Ramos (cell line): ENCODE data around the gene ABCC12.
"Not testable (repeated sequence)": the region's sequence is repeated elsewhere in the genome, so short reads cannot be mapped to it uniquely, and the experiment has no call there.

ENCODE experiments used
- in situ Hi-C: fragments of 300-500 bp; cut with MboI; formaldehyde crosslinking; loops from one replicate; pipeline ENCODE4 v1.14.3; 2022; ENCODE audit warnings: low sequenced_read_pairs; ENCODE audit not compliant: unreplicated experiment

ABCC12 gene

DNA sequence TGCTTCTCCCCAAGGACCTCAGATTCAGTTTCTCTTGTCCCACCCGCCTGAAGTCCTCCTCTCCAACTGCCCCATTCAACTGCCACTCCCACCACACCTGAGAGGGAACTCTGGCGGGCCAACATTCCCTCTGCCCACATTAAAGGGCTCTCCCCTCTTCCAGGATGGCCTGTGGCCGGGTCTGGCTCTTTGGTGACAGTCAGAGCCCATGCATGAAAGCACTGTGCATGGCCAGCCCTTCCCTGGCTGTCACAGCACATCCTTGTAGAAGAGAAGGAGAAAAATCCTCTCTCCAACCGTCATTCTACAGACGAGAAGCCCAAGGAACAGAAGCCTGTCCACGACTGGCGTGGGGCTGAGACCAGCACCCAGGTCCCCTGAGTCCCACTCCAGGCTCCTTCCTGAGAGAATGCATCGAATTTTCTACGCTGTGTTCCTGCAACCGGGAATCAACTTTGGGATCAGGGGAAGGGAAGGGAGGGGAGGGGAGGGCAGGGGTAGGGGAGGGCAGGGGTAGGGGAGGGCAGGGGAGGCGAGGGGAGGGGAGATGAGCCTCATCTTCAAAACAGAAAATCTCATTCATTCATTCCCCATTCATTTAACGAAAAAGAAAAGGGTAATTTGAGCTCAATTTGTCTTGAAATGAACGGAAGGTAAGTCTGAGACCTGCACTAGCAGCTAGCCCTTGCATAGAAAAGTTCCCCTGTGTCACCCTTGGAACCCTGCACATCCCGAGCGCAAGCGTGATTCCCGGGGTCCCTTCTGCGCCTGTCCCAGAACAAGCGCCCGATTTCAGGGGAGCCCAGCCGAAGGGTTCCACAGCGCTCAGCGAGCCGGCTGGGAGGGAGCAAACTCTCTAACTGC, at the start of gene ABCC12:
TSS of gene ABCC12 (minus strand) at position 68 of the 864 bp plus-strand sequence. CDS start 9,569 bp downstream, outside the sequence.
- in situ Hi-C loops: loop anchor here (10.0 to 25.0 kb wide), 2 partner anchors 1021 to 1494 kb away; no protein-coding TSS in a partner anchor

DNA sequence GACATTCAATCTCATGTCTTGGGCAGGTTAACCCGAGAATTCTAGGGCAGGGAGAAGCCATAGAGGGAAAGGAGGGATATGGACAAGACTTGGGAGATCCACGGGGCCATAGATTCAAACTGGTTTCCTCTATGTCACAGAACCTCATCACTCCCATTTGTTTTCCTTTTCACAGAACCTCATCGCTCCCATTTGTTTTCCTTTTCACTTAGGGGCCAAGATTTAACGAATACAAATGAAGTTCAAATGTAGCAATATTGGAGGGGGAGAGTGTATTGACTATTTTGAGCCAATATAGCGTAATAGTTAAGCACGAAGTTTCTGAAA, 49.0 kb upstream of the ABCC12 start:
- in situ Hi-C loops: no loop called here

DNA sequence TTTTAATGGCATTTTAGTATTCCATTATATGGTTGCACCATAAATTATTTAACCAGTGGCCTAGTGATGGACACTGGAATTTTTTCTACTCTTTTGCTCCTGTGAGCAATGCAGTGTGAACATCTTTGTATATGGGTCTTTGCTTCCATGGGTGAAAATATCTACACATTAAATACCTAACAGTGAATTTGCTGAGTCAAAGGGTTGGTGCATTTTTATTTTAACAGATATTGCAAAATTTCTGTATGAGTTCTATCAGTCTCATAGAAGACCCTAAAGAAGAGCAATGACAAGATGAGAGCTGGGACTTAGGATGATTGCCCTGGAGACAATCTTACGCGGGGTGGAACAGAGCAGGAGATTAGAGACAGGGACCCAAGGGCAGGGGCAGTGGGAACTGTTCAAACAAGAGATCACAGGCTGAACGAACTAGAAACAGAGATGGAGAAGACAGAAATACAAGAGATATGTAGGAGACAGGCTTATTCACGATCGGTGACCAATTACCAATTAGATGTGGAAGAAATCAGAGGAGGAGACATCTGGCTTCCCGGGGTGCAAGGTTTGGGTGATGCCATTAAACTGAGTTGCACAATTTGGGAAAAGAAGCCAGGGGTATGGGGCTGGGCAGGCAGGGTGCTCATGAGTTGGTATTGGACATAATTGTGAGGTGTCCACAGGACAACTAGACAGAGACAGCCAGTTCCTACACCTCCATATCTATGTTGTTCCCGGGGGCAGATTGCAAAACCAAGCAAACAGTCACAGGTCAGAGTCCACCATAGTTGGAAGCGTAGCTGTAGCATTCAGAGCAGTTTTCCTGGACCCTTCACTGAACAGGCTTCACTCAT, 48.4 kb upstream of the ABCC12 start:
- in situ Hi-C loops: no loop called here

DNA sequence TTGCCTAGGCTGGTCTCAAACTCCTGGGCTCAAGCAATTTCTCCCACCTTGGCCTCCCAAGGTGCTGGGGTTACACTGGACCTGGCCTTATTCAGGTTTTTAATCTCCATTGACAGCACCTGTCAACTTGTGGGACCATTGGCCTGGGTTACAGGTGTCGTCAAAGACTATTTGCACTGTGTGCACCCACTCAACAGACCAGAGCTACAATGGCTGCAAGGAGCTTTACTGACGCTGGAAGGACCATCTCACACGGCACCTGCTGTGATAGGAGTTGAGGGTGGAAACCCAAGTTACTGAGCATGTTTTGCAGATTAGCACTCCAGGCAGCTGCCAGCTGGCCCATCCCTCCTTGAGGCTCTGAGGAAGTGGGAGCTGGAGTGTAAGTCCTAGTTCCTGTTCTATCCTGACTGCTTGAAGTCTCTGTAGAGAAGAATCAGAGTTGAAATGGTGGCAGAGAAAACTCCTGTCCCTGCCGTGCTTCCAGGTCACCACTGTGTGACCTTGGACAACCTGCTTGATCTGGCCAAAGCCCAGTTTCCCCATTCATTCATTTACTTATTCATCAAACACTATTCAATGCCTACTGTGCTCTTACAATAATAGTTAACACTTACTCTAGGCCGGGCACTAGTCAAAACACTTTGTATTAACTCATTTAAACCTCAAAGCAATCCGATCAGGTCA, 45.9 kb upstream of the ABCC12 start:
- in situ Hi-C loops: no loop called here

DNA sequence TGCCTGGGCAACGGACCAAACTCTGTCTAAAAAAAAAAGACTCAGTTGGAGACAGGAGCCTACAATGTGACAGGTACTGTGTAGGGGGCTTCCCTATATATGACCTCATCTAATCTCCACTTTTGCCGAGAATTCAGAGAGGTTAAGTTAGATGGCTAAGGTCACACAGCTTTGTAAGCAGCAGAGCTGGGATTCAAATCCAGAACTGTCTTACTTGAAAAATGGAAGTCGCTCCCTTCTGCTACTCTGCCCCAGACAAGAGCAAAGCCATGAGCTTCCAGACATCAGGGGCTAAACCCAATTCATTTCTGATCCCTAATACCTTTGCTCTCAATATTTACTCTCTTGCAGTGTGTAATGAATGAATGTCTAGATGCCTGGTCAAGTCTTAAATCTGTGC, 41.5 kb upstream of the ABCC12 start:
- in situ Hi-C loops: no loop called here

DNA sequence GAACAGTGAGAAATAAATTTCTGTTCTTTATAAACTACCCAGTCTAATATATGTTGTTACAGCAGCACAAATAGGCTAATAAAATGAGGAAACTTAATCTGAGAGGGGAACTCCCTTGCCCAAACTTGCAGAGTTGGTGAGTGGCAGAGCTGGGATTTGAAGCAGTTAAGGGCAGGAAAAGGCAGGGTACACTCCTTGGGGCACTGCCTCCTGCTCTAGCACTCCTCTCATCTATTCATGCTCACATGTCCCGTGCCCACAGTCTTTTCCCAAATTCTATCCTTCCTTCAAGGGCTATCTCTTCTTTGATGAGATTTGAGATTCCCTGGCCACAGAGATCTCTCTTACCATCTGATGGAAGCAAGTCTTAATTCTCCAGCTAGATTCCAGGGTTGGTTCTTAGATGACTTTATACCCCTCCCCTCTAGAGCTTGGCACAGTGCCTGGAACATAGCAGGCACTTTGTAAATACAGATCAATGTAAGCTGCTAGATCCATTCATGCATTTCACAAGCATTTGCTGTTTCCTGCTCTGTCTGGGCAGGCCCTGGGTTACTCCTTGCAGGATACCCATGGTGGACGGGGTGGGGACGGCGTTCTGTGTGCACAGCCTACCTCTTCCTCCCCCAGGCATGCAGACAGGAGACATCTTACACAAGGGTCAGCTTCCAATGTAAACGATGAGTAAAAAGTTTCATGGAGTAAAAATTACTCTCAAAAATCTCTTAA, 39.2 kb upstream of the ABCC12 start:
- in situ Hi-C loops: no loop called here

DNA sequence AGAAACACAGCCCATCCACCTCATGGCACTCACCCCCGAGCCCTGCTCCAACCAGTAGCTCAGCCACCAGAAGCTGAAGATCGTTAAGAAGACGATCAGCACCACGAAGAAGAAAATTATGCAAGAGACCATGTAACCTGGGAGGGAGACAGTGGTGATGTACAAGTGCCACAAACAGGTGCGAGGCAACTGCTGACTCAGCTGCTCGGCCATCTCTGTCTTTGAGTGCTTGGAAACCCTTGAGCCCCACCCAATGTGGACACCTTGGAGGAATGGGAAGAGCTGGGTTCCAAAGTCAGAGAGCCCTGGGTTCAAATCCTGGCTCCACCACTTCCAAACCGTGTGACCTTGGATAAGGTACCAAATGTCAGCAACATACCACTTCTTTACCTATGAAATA, 38.1 kb upstream of the ABCC12 start:
- in situ Hi-C loops: no loop called here

DNA sequence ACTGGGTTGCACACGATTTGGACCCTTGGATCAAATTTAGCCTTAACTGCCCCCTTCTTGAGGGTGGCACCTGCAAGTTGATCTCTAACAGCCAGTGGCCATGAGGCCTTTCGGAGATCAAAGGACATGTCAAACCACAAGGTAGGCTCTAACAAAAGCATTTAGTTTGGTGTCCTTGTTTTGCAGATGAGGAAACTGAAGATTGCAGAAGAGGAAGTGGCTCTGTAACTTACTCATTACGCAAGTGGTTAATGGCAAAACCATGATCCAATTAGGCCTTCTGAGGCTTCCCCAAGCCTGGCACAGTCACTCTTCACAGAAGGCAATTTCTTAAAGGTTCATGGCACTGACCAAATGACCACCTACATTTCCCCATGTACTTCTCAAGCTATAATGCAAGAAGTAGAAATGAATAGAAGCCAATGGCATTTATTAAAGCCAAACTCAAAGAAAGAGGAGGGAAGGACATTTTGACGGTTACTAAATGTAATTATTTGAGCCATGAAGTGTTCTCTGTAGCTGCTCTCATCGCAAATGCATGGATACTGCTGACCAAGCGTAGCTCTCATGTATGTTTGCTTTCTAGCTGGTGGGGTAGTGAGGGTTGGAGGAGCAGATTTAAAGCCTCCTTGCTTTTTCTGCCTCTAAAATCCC, 32.8 kb upstream of the ABCC12 start:
- in situ Hi-C loops: no loop called here

DNA sequence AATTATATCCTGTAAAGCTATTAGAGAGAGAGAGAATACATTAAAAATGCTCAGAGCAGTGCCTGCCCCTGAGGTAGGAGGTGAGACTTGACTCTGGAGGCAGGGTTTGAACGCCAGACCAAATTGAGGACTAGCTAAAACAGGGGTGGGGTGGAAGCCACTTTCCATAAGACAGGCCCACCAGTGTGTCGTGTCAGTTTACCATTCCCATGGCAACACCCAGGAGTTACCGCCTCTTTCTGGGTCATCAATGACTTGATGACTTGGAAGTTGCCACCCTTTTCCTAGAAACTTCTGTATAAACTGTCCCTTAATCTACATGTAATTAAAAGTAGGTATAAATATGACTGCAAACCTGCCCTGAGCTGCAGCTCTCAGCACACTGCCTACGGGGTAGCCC, 32.0 kb upstream of the ABCC12 start:
- in situ Hi-C loops: no loop called here

DNA sequence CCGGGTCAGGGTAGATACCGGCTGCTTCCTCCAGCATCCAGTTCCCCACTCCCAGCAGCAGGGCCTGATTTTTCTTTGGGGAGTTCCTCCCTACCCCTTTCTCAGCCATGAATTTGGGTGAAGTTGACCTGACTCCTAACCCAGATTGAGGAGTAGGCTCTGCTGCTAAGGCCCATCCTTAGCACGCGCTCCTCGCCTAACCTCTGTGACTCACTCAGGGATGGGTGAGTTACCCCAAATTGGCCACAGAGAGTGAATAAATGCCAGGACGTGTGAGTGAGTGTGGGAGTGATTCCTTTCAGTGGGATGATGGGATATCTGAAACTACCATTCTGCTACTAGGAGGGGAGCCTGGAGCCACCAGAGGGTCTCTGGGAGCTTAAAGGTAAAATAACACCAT, 28.9 kb upstream of the ABCC12 start:
- in situ Hi-C loops: no loop called here

DNA sequence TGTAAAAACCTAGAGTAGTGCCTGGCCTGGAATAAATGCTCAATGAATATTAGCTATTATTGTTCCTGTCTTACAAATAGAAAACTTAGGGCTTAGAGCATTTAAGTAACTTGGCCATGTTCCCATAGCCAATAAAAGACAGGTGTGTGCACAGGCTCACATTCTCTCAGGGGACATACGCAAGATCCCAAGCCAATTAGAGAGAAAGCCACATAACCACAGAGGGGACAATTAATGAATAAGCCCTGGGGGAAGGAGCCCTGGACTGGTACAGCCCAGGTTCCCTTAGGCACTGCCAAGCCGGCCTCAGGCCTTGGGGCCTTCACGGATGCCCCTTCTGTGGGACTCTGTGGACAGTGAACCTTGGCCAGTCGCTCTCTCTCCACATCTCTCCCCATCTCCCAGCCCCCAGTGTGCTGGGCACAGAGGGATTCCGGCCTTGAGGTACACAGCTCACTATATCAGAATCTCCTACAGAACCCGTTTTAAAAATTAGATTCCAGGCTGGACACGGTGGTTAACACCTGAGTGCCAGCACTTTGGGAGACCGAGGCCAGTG, 27.3 kb upstream of the ABCC12 start:
- in situ Hi-C loops: no loop called here

DNA sequence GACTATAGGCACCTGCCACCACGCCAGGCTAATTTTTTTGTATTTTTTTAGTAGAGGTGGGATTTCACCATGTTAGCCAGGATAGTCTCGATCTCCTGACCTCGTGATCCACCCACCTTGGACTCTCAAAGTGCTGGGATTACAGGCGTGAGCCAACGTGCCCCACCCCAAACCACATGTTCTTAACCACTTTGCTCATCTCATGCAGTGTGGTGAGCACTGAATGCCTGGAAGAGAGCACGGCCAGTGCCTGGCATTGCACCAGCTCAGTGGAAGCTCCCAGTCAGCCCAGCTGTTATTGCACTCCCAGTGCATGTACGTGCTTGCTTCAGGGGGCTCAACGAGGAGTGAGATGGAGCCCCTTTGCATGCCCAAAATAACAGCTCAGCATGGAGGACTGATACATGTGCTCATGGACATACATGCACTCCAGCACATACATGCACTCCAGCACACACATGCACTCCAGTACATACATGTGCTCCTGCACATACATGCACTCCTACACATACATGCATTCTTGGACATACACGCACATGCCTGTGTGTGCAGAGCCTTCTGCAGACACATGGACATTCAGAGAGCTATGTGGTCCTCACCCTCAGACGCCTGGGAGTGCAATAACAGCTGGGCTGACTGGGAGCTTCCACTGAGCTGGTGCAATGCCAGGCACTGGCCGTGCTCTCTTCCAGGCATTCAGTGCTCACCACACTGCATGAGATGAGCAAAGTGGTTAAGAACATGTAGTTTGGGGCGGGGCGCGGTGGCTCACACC, 26.1 kb upstream of the ABCC12 start:
- in situ Hi-C loops: not testable (repeated sequence)

DNA sequence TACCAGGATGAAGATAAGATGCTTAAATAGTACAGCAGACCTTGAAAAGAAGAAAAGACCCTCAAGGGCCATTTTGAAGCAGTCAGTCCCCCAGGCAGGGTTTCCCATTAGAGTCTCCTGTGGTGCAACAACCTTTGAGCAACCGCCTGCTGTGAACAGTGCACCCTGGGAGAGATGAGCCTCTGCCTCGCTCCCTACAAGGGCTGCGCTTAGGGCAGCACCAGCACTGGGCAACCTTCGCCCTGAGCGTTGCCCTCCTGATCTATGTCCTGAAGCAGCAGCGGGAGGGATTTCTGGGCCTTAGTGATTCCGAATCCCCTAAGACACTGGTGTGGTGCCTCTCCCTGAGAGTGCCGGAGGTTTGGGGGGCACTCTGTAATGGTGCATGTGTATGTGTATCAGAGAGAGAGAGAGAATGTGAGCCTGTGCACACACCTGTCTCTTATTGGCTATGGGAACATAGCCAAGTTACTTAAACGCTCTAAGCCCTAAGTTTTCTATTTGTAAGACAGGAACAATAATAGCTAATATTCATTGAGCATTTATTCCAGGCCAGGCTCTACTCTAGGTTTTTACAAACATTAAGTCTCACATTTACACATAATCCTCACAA, 25.2 kb upstream of the ABCC12 start:
- in situ Hi-C loops: no loop called here

DNA sequence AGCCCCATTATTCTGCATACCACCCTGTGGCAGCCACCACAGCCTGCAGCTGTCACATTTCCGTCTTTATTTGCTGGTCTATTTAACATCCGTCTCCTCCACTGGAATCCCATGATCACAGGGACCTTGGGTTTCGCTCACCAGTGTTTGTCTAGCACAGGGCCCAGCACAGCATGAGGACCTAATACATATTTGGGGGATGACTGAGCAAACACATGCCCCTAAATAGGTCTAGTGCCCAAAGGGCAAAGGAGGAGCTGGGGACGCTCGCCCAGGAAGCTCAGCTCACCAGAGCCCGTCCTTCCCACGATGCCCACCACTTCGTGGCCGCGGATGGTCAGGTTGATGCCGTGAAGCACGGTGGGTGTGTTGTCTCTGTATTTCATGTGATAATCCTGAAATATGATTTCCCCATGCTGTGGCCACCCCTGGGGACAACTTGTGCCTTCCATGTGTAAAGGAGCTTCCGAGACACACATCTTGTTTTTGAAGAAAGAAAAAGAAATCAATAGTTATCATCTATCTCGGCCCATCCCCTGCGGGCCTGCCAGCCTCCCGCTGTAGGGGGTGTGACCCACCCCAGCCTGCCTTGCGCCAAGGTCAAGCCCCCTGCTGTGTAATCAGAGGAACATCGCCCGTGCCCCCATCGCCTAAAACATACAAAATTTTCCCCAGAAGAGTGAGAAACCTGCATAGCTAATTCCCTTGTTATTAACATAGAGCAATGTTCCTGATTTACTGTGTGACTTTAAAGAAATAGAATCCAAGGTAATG, 21.0 kb upstream of the ABCC12 start:
- in situ Hi-C loops: no loop called here

DNA sequence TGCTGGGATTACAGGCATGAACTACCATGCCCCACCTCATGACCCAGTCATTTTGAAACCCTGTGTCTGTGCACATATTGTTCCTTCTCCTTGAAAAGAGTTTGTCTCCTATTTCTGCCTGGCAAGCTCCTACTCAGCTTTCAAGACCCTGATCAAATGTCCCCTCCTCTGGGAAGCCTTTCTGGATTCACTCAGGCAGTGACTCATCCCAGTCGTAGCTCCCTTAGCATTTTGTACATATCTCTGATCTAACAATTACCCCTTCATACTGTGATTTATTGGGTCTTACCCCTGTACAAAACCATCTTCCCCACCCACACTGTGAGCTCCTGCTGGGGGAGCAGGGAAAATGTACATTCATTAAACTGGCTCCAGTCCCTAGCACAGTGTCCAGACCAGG, 18.1 kb upstream of the ABCC12 start:
- in situ Hi-C loops: loop anchor here (25.0 kb wide), 1 partner anchor 1512 kb away; no protein-coding TSS in a partner anchor

DNA sequence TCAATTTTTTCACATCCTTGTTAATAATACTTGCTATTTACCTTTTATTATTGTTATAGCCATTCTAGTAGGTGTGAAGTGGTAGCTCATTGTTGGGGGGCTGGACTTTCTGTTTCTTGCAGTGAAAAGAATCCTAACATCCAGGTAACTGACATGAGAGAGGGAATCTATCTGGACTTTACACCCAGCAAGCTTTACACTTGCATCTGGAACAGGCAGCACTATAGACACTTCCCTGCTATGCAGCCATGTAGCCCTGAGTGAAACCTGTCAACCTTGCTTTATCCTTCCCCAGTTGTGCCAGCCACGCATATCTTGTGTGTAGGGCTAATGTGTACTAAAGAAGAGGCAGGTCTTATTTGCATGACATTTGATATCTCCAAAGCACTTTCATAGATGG, 16.9 kb upstream of the ABCC12 start:
- in situ Hi-C loops: loop anchor here (25.0 kb wide), 1 partner anchor 1510 kb away; no protein-coding TSS in a partner anchor

DNA sequence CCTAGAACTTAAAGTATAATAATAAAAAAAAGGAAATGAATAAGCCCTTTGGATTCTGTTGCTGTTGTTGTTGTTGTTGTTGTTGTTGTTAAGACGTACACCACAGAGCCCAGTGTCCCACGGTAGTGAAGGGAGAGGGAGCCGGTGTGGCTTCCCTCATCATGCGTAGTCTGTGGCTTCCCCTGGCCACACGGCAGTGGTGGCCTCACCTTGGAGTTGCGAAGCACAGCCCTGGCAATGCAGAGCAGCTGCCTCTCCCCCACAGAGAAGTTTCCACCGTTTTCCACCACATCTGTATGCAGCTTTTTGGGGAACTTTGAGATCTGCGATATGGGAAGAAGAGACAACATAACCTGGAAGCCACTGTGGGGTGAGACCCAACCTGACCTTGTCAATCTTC, 14.1 kb upstream of the ABCC12 start:
- in situ Hi-C loops: loop anchor here (25.0 kb wide), 1 partner anchor 1508 kb away; no protein-coding TSS in a partner anchor
